NK-92 (cell line): ENCODE results near the gene GAREM2.

Experiments
- DNase-seq: peaks from one replicate; lab custom pipeline; 2025; ENCODE audit not compliant: unreplicated experiment; lab: John Stamatoyannopoulos, UW

The GAREM2 gene

GRCh38 chr2:26230806-26231205 is 57.9 kb downstream of the GAREM2 start:
- no peak for DNase-seq

GRCh38 chr2:26235089-26235488 is 62.2 kb downstream of the GAREM2 start:
- no peak for DNase-seq

GRCh38 chr2:26237868-26238267 is 65.0 kb downstream of the GAREM2 start:
- DNase-seq: no peak

- no peak for DNase-seq
Observed at GRCh38 chr2:26238311-26238958, 65.5 kb downstream of the GAREM2 start.
